Testis (tissue), 2 donors: ENCODE results near the gene PLCB3.

Source experiments
- POLR2A ChIP-seq: fragments of 450-650 bp; IDR thresholded peaks from one replicate; pipeline ENCODE4 v1.6.1; 2017; ENCODE audit warnings: antibody characterized with exemption, mild to moderate bottlenecking, moderate library complexity
- TF ChIP-seq, protein P1 (sequence below), 3 experiments: fragments of 450-650 bp in 2 of 3; fragments of 200-600 bp in 1 of 3; sonication (generic) in 1 of 3; IDR thresholded peaks; one replicate each; pipeline ENCODE4 v1.5.1; 2016 to 2019; ENCODE audit warnings: antibody characterized with exemption in 3 of 3, mild to moderate bottlenecking in 2 of 3, moderate library complexity in 1 of 3

DNA sequence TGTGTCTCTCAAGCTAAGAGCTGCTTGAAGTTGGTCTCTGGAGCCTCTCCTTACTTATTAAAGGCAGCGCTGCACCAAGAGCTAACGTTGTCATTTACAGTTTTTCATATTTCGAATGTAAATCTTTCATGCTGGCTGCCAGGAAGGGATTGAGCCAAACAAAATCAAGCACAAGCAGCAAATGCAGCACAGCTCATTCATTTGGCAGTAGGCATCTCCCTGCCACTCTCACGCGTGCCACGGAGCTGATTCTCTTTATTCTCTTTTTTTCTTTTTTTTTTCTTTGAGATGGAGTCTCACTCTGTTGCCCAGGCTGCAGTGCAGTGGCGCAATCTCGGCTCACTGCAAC, 18.4 kb upstream of the PLCB3 start:
- TF ChIP-seq, protein P1, sequence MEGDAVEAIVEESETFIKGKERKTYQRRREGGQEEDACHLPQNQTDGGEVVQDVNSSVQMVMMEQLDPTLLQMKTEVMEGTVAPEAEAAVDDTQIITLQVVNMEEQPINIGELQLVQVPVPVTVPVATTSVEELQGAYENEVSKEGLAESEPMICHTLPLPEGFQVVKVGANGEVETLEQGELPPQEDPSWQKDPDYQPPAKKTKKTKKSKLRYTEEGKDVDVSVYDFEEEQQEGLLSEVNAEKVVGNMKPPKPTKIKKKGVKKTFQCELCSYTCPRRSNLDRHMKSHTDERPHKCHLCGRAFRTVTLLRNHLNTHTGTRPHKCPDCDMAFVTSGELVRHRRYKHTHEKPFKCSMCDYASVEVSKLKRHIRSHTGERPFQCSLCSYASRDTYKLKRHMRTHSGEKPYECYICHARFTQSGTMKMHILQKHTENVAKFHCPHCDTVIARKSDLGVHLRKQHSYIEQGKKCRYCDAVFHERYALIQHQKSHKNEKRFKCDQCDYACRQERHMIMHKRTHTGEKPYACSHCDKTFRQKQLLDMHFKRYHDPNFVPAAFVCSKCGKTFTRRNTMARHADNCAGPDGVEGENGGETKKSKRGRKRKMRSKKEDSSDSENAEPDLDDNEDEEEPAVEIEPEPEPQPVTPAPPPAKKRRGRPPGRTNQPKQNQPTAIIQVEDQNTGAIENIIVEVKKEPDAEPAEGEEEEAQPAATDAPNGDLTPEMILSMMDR (IDR thresholded peaks at IDR 0.05), result no peak
- no peak for TF ChIP-seq POLR2A
